Activated CD4-positive, CD25-positive, alpha-beta regulatory T cell (primary cell): Measurements from ENCODE around the gene MED12L.

Experiments
- DNase-seq, 4 experiments: peaks; one replicate each; lab custom pipeline; 2025; lab: John Stamatoyannopoulos, UW

MED12L gene

DNA sequence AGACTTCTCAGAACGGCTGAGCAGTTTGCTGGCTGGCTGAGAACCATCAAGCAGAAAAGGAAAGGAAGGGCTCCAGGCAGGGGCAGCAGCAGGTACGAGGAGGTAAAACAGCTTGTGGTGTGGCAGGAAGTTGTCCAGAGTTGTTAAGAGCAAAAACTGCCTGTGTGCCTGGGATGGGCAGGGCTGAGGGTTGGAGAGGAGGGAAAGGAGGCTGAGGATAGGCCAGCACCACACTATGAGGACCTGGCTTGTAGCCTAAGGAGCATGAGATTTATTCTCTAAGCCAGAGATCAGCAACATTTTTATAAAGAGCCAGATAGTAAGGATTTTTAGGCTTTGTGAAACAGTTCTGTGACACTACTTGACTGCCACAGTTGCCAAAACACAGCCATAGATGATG, 367.4 kb downstream of the MED12L start:
- no peak for DNase-seq

DNA sequence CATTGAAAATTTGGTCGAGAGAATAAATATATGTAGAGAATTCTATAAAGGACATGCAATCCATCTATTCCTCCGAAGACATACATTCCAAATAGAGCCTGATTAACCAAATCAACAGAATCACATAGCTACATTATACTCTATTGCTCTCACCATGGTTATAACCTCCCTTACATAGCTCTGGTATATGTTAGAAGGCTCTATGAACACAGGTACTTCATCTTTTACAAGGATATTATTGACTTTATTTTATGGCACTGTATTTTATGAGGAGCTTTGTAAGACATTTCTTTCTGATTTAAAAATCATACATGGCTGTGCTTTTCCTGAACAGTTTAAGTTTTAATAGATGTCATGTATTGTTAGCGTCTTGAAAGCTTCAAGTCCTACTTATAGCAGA, 370.6 kb downstream of the MED12L start:
- DNase-seq = no peak

DNA sequence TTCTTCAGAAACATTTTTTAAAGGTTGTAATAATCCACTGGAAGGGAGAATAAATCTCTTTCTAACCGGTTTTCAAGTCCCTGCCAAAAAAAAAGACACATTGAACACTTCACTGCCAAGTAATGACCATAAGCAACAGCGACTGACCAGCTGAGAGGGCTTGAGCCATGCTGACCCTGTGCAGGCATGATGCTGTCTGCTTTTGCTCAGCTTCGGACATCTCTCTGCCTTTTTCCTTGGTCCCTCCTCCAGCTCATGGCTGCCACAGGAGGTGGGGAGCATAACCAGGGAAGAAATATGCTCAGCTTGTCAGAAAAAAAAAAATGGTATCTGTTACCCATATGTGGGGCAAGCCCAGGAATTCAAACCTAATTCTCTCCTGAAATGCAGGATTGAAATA, 373.9 kb downstream of the MED12L start:
- no peak for DNase-seq

DNA sequence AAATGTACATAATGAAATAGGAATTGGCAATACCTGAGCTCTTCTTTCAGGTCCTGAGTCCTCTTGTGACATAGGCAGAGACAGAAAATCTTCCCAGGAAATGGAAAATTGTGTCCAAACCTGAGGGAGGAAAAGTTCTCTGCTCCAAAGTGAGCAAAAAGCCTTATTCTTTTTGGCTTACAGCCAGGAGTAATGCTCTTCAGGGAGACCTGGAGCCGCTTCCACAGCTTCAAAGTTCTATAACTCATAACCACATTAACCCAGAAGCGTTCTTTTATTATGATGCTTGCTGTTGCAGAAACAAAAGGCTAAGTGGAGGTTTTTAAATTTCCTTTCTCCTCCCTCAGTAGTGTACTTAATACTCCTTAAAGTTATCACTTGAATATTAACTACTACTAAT, 374.8 kb downstream of the MED12L start:
- no peak for DNase-seq

DNA sequence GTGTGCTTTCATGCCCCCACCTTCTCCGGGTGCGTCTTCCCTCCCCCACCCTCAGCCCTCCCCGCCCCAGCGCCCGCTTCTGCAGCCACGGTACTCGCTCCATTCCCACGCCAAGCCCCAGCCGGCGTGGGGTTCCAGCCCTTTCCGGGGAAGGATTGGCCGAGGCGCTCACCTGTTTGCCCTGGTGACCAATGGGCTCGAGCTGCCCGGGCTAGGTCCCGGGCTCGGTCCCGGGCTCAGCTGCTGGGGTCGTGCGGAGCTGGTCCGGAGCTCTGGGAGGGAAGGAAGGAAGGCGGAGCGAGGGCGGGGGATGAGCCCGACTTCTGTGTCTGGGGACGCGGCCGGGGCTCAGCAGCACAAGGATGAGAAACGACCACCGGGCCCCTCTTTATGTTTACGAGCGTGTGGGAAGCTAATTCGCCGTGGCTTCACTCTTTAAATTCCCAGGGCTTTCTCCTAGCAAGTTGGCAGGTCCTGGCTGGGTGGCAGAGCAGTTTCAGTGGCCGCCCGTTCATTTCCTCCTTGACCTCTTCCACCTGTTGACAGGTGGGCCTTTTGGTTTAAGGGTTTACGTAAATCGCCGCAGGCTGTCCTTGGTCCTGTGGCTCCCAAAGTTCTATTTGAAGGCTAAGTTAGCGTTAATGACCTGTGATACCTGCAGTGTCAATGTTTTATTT, 375.4 kb downstream of the MED12L start, which contains the start of gene IGSF10:
Gene IGSF10, minus strand, starts transcription at position 288 of the 677 bp plus-strand sequence. CDS start 2,352 bp downstream, outside the sequence.
- no peak for DNase-seq

DNA sequence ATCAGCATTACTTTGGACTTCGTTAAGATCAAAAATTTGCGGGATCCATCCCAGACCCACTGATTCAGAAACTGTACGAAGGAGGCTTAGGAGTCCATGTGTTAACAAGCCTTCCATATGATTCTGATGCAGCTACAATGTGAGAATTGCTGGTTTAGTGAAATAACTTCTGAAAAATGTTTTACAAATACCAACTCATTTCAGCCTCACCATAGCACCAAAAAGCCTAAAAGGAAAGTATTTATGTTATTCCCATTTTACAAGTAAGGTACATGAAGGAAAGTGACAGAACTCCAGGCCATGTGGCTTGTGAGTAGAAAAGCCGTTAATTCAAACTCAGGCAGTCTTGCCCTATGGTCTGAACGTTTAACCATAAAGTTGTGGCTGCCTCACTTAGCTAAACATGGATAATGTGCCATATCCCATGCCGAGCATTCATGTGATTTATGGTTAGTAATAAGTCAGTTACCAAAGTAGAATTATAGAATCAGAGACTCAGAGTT, 376.9 kb downstream of the MED12L start:
- no peak for DNase-seq

DNA sequence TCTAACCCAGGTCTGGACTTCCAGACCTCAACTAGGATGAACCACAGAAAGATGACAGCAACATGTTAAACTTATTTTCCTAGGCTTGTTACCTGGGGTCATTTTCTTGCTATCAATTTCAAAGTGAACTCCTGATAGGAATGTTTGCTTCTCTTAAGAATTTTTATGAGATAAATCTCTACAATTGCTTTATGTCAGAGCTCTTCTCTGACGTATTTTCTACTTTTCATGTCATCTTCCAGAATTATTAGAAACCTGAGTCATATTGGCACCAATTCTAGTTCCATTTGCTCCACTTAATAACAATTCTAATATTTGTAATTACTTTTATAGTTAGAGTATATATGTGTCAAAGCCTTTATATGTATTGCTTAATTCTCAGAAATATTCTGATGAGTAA, 377.5 kb downstream of the MED12L start:
- no peak for DNase-seq

DNA sequence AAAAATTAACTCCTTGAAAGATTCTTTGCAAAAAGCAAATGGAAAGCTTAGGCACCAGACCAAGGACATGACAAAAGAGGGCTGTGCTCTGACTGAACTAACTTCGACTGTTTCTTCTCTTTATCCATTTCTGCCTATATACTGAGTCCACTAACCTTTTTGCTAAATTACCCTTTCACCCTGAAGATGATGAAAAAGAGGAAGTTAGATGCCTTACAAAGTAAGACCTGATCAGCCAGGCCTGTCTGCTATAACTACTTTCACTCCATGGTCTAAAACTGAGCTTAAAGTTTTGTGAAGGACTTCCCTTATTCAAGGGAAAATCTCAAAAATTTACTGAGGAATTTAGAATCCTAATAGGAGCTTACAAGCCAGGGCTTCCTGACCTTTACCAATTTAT, 381.6 kb downstream of the MED12L start:
- DNase-seq = no peak

DNA sequence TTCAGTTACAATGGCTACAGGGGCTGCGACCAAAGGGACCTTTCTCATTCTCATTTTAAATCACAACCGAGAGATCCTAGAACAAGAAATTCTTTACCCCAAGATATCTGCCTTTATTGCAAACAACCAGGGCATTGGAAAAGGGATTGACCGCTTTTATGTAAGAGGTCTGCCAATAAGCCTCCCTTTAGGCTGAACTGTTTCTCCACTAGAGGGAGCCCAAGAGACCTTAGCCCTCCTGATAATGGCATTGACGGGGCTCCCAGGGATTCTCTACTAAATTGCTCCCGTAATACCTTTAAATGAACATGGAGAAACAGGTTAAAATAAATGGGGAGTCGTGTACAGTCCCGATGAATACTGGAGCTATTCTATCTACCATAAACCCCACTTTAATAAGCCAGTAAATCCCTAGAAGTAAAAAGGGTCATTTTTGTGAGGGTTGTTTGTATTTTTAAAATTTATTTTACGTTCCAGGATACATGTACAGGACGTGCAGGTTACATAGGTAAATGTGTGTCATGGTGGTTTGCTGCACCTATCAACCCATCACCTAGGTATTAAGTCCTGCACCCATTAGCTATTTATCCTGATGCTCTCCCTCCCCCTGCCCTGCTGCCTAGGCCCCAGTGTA, 382.9 kb downstream of the MED12L start:
- peak in 1 of 4 experiments; percentile 2 for DNase-seq

DNA sequence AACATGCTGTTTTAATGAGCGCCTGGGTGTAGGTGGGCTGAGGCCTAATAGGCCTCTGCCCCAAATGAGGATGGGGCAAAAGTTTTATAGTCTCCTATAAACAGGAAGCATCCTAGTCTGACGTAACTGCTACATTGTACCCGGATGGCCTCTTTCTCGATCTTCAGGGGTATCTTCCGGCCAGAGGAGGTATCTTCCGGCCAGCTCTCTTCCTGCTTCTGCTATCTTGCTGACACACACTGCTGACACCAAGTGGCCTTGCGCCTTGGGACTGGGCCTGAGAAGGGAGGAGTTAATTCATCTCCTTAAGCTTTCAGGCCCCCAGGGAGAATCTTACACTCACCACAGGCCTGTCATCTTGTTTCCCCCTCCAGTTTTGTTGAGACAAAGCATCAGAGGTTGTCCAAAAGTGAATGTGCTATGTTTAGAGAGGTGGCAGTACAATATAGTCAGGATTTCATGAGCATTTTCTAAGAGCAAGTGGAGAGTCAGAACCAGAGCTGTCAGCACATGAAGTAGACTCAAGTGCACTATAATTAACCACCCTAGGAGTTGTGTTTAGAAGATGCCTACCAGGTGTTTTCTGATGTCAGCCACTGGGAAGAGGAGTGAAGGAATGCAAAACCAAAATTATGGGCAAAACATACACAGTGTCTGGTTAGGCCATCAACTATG, 391.0 kb downstream of the MED12L start:
- no peak for DNase-seq

DNA sequence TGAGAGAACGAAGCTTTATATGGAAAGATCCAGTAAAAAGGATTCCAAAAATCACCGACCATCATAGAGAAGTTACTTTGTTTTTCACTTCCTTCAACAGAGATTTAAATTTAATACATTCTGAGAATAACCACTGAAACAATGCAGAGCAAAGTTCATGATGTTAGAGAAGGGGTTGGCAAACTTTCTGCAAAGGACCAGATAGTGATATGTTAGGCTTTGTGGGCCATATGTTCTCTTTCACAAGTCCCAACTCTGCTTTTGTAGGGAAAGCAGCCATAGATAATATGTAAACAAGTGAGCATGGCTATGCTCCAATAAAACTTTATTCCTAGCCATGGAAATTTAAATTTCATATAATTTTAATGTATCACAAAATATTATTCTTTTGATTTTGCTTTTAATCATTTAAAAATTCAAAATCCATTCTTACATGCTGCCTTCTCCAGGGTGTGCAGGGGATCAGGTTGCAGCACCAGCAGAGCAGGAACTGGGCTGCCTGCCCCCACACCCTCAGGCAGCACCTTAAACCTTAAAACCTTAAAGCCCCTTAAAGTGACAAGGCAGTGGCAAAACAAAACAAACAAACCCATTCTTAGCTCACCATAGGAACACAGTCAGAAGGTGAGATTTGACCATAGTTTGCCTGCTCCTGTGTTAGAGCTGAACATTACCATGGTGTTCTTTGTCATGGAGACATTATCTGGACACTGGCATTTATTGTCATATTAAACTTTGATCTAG, 392.3 kb downstream of the MED12L start:
- no peak for DNase-seq

DNA sequence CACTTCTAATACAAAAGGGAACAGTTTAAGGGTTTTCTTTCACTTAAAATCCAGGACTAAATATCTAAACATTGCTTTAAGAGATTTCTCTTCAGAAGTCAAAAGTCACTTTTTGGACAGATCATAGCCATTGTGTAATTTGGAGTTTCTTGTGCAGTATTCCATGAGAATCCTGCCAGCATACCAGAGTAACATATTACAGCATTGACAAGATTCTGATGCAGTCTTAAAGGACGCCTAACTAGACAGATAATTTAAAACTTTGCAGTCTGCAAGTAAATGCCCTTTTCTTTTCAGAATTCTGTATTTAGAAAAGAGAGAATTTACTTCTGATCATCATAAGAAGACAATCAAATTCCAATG, 392.9 kb downstream of the MED12L start:
- DNase-seq = no peak

DNA sequence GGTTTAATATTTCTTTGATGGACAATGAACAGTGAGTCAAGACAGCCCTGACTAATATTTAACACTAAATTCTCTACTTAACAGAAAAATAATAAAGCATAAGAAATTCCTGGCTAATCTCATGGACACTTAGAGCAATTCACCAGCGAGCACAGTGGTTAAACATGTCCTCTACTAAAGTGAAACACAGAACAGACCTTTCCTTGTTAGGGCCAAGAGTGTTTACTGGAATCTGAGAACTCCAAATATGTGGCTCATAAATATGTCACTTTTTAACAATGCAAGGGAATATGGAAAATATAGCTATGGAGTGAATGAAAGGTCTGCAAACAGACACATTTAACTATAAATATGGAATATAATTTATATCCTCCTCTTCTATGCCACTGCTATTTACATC, 394.0 kb downstream of the MED12L start:
- DNase-seq = no peak

DNA sequence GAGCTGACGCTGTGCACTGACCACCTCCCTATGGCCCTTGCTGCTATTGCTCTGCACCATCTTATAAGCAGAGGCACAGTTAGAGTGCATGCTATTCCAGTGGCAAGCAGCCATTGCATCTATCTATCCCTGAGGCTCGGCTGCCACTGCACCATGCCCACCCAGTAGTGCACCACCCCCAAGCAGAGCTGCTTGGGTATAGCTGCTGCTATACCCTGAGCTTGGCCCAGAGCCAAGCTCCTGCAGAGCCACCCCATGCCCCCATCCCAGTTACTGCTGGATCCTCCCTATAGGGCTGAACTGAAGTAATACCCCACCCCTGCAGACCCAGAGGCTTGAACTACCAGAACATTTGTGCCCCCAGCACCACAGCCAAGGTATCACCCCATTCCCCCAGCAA, 395.0 kb downstream of the MED12L start:
- no peak for DNase-seq

DNA sequence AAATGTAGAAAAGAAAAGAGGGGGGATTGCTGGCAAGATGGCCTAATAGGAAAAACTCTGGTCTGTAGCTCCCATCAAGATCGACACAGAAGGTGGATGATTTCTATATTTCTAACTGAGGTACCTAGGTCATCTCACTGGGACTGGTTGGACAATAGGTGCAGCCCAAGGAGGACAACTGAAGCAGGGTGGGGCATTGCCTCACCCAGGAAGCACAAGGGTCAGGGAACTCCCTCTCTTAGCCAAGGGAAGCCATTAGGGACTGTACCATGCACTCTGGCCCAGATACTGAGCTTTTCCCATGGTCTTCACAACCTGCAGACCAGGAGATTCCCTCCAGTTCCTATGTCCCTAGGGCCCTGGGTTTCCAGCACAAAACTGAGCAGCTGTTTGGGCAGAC, 398.0 kb downstream of the MED12L start:
- DNase-seq = no peak

DNA sequence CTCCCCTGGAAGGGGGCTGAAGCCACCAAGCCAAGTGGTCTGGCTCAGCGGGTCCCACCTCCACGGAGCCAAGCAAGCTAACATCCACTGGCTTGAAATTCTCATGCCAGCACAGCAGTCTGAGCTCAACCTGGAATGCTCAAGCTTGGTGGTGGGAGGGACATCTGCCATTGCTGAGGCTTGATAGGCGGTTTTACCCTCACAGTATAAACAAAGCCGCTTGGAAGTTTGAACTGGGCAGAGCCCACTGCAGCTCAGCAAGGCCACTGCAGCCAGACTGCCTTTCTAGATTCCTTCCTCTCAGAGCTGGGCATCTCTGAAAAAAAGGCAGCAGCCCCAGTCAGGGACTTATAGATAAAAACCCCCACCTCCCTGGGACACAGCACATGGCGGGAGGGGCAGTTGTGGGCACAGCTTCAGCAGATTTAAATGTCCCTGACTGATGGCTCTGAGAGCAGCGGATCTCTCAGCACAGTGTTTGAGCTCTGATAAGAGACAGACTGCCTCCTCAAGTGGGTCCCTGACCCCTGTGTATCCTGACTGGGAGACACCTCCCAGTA, 398.6 kb downstream of the MED12L start:
- no peak for DNase-seq
